Right lobe of liver (tissue), 6 donors: ENCODE data around the gene LETM1. TPM values are rescaled to one million over a fixed set of nuclear protein-coding genes. Genes with fewer than 3 reads are reported as not detected.

ENCODE experiments used
- ATAC-seq, 4 donors: fragments of 200-7000 bp; cut with Tn5 transposase; one replicate each; pipeline ENCODE4 v1.9.1; 2020; ENCODE audit warnings: mild to moderate bottlenecking in 4 of 4, moderate library complexity in 4 of 4
- DNase-seq, 3 donors: peaks; one replicate each; pipeline ENCODE4 v3.0.0-alpha.2; 2020
- H3K27ac ChIP-seq, 3 donors: fragments of 200-600 bp; one replicate each; pipeline ENCODE4 v1.8.0; 2022
- H3K27me3 ChIP-seq, 2 donors: fragments of 200-600 bp; one replicate each; pipeline ENCODE4 v1.8.0; 2022
- H3K36me3 ChIP-seq, 4 donors: fragments of 200-600 bp; sonication (generic) in 1 of 4; one replicate each; pipeline versions ENCODE4 v1.5.1 to v1.8.0; 2017 to 2022; ENCODE audit warnings: control low read depth in 1 of 4
- H3K4me1 ChIP-seq, 4 donors: fragments of 200-600 bp; sonication (generic) in 1 of 4; one replicate each; pipeline versions ENCODE4 v1.5.1 to v1.8.0; 2017 to 2022; ENCODE audit warnings: control low read depth in 1 of 4
- H3K4me3 ChIP-seq, 3 donors: fragments of 200-600 bp; one replicate each; pipeline ENCODE4 v1.8.0; 2022
- H3K9me3 ChIP-seq, 4 donors: fragments of 200-600 bp; sonication (generic) in 1 of 4; one replicate each; pipeline versions ENCODE4 v1.5.1 to v1.8.0; 2017 to 2022; ENCODE audit warnings: control low read depth in 1 of 4
- POLR2A ChIP-seq: fragments of 450-650 bp; IDR thresholded peaks from one replicate; pipeline ENCODE4 v1.6.1; 2017; ENCODE audit warnings: antibody characterized with exemption, mild to moderate bottlenecking
- WGBS: methylation state at CpG from one replicate; pipeline ENCODE4 v1.1.6; 2018; ENCODE audit warnings: low coverage, low lambda C conversion rate; ENCODE audit not compliant: insufficient coverage; ENCODE audit errors: missing lambda C conversion rate; 5-methylcytosine and 5-hydroxymethylcytosine counted together
- intact Hi-C, 2 donors: fragments of 100-400 bp; cut with DNase I; formaldehyde crosslinking; loops; one replicate each; pipeline versions ENCODE4 v1.11.2 to v1.14.1; 2022
- total RNA-seq, 6 experiments: library from RNA; depleted of rRNA in 2 of 6; stranded (reverse); fragments of >200 nt in 2 of 6; fragmentation: NEBNext Ultra II Directional in 3 of 6; extraction: Animal tissue kit (Norgen Biotek cat#: 25700) in 3 of 6; gene quantifications; one replicate each; pipeline versions ENCODE4 v1.1.0 to v1.2.4, GENCODE V29; 2016 to 2023
- TF ChIP-seq, protein P1 (sequence below), 4 donors: fragments of 200-600 bp in 3 of 4; fragments of 450-650 bp in 1 of 4; IDR thresholded peaks; one replicate each; pipeline versions ENCODE4 v1.5.1 to v1.8.0; 2016 to 2022; ENCODE audit warnings: antibody characterized with exemption in 4 of 4, mild to moderate bottlenecking in 2 of 4
- donor health status: DM: no; HTN: yes; CAD: no.
- donor health status: DM: no; HTN: no; CAD: no.
- donor health status: DM: no; HTN: no; CAD: no.
- donor health status: DM: no; HTN: yes; CAD: no.
- donor health status: DM: no; HTN: yes; CAD: no.

LETM1 gene
- total RNA-seq, 6 experiments from 2014 or later: 18.1 to 31.0 (median 25.6) TPM

- WGBS: 82% methylated on average over 2 of the region's 8 CpGs
- Histone ChIP-seq H3K27ac (no peak overlapping the region), H3K36me3 (peaks cover 0 to 43% (median 23%) of the 10 kb centered on the region in 4 donors), H3K9me3 (no peaks in the 10 kb centered on the region), H3K4me1 (peaks cover 0 to 21% (median 3%) of the 10 kb centered on the region in 4 donors), H3K27me3 (no peaks in the 10 kb centered on the region), H3K4me3 (no peak overlapping the region)
- ATAC-seq: no peak
- intact Hi-C loops: loop anchor here in 1 of 2 donors (5.0 kb wide), 1 partner anchor 67 kb away; no protein-coding TSS in a partner anchor
- TF ChIP-seq, protein P1, sequence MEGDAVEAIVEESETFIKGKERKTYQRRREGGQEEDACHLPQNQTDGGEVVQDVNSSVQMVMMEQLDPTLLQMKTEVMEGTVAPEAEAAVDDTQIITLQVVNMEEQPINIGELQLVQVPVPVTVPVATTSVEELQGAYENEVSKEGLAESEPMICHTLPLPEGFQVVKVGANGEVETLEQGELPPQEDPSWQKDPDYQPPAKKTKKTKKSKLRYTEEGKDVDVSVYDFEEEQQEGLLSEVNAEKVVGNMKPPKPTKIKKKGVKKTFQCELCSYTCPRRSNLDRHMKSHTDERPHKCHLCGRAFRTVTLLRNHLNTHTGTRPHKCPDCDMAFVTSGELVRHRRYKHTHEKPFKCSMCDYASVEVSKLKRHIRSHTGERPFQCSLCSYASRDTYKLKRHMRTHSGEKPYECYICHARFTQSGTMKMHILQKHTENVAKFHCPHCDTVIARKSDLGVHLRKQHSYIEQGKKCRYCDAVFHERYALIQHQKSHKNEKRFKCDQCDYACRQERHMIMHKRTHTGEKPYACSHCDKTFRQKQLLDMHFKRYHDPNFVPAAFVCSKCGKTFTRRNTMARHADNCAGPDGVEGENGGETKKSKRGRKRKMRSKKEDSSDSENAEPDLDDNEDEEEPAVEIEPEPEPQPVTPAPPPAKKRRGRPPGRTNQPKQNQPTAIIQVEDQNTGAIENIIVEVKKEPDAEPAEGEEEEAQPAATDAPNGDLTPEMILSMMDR (IDR thresholded peaks at IDR 0.05): no peak
- TF ChIP-seq POLR2A: no peak
- DNase-seq: no peak
These were observed 41.5 kb downstream of the LETM1 start for GRCh38 chr4:1814453-1814852.

DNA sequence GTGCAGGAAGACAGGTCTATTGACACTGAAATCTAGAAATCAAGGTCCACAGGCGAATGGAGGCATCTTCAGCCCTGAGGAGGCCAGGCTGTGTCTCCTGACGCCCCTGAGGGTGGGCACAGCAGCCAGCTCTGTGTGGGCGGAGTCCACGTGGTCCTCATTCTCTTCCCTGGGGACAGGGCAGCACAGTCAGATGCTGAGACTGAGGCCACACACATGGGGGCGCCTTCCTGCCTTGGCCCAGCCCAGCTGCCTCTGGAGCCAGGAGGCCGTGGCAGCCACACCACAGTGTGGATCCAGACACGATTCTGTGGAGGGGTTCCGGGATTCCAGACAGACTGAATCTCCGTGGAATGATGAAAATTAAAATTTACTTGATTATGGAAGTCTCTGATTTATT lies 42.0 kb downstream of the LETM1 start:
- no peak overlapping the region for H3K4me3 ChIP-seq
- H3K27me3 ChIP-seq: no peaks in the 10 kb centered on the region
- TF ChIP-seq, protein P1 (IDR thresholded peaks at IDR 0.05): no peak
- TF ChIP-seq POLR2A: no peak
- H3K27ac ChIP-seq: no peak overlapping the region
- ATAC-seq (no peak), DNase-seq (no peak)
- H3K36me3 ChIP-seq: peaks cover 0 to 40% (median 22%) of the 10 kb centered on the region in 4 donors
- no peaks in the 10 kb centered on the region for H3K9me3 ChIP-seq
- WGBS: 68% methylated on average over 5 of the region's 9 CpGs
- peaks cover 0 to 25% (median 3%) of the 10 kb centered on the region in 4 donors for H3K4me1 ChIP-seq
- intact Hi-C loops: loop anchor here in 1 of 2 donors (5.0 kb wide), 1 partner anchor 67 kb away; no protein-coding TSS in a partner anchor

DNA sequence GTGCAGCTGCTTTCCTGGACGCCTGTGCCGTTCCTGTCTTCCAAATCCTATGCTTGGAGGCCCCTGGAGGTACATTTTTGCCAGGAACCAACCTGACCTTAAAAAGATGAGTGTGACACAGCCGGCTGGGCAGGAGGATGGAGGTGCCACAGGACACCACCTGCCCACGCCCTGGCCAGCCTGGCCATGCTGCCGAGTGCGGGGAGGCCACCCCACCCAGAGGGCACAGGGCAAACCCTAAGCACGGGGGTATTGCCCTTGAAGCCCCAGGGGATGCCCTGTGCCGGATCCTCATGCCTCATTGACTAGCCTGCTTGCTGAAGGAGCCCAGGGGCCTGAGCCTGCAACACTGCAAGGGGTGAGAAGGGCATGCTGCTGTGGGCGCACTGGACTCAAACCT lies 42.7 kb downstream of the LETM1 start:
- Histone ChIP-seq H3K4me3 (no peak overlapping the region), H3K4me1 (peaks cover 0 to 32% (median 6%) of the 10 kb centered on the region in 4 donors), H3K27ac (no peak overlapping the region), H3K36me3 (peaks cover 0 to 34% (median 16%) of the 10 kb centered on the region in 4 donors), H3K9me3 (no peaks in the 10 kb centered on the region), H3K27me3 (no peaks in the 10 kb centered on the region)
- DNase-seq: no peak
- intact Hi-C loops: loop anchor here in 1 of 2 donors (5.0 kb wide), 1 partner anchor 66 kb away; no protein-coding TSS in a partner anchor
- no peak for TF ChIP-seq POLR2A
- TF ChIP-seq, protein P1 (IDR thresholded peaks at IDR 0.05): no peak
- no peak for ATAC-seq
- WGBS: 66% methylated on average over 6 of the region's 9 CpGs

DNA sequence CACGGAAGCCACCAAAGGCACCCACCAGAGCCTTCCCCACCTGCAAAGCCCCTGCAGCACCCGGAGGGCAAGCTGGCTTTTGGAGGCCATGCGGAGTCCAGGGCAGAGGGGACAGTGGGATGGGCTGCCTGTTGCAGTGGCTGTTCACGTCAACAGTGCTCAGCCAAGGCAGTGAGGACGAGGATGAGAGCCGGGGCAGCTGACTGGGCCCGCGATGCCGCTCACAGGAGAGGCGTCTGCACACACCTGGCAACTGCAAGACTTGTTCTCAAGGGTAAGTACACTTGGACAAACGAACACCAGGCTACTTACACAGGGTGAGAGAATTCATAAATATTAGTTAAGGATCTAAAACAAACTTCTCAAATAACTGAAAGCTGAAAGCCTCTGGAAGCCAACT lies 43.2 kb downstream of the LETM1 start:
- Histone ChIP-seq H3K36me3 (peaks cover 0 to 28% (median 12%) of the 10 kb centered on the region in 4 donors), H3K9me3 (no peaks in the 10 kb centered on the region), H3K27me3 (no peaks in the 10 kb centered on the region), H3K4me1 (peaks cover 0 to 37% (median 8%) of the 10 kb centered on the region in 4 donors), H3K27ac (no peak overlapping the region), H3K4me3 (no peak overlapping the region)
- TF ChIP-seq, protein P1 (IDR thresholded peaks at IDR 0.05): no peak
- no peak for TF ChIP-seq POLR2A
- ATAC-seq: no peak
- no peak for DNase-seq
- 78% methylated on average over 2 of the region's 11 CpGs for WGBS
- intact Hi-C loops: loop anchor here in 1 of 2 donors (5.0 kb wide), 1 partner anchor 65 kb away; no protein-coding TSS in a partner anchor
